Keratinocyte (primary cell): Measurements from ENCODE around the gene VAV2. TPM values are rescaled to one million over a fixed set of nuclear protein-coding genes. Genes with fewer than 3 reads are reported as not detected.

Source experiments
- DNase-seq: peaks from one replicate; pipeline ENCODE4 v3.0.0-alpha.2; 2011; ENCODE audit warnings: low read depth, missing footprints, low spot score
- FAIRE-seq: peaks from 2 replicates; lab custom pipeline; 2011; peaks lifted over from hg19 to GRCh38; lab: Jason Lieb, UNC
- H2AFZ ChIP-seq: 2 replicates; pipeline ENCODE4 v1.6.0; 2012; ENCODE audit warnings: low read length, control low read depth, inconsistent platforms; ENCODE audit not compliant: control insufficient read depth
- H3K27ac ChIP-seq: 2 replicates; pipeline ENCODE4 v1.5.1; 2011; ENCODE audit warnings: low read length; ENCODE audit not compliant: control insufficient read depth, insufficient read depth
- H3K27me3 ChIP-seq: 3 replicates; pipeline ENCODE4 v1.6.0; 2011; ENCODE audit warnings: low read length; ENCODE audit not compliant: control insufficient read depth, insufficient read depth; ENCODE audit errors: extremely low read depth
- H3K36me3 ChIP-seq, 2 experiments: 2 replicates in 1 of 2; 3 replicates in 1 of 2; pipeline ENCODE4 v1.5.1; 2011; ENCODE audit warnings: low read length in 2 of 2, mild to moderate bottlenecking in 1 of 2; ENCODE audit not compliant: control insufficient read depth in 2 of 2, insufficient read depth in 2 of 2; ENCODE audit errors: extremely low read depth in 1 of 2
- H3K4me1 ChIP-seq: 3 replicates; pipeline ENCODE4 v1.5.1; 2011; ENCODE audit warnings: low read length; ENCODE audit not compliant: control insufficient read depth, insufficient read depth; ENCODE audit errors: extremely low read depth
- H3K4me2 ChIP-seq: 3 replicates; pipeline ENCODE4 v1.6.0; 2011; ENCODE audit warnings: low read depth, low read length; ENCODE audit not compliant: control insufficient read depth, insufficient read depth; ENCODE audit errors: extremely low read depth
- H3K4me3 ChIP-seq, 3 experiments: fragments of 200-600 bp in 1 of 3; sonication (generic) in 1 of 3; 2 replicates in 2 of 3; 3 replicates in 1 of 3; pipeline ENCODE4 v1.5.1; 2011 to 2016; ENCODE audit warnings: low read length in 3 of 3, mild to moderate bottlenecking in 3 of 3, control low read depth in 2 of 3, inconsistent platforms in 1 of 3, low read depth in 1 of 3, mixed read lengths in 1 of 3, mixed run types in 1 of 3, moderate library complexity in 1 of 3; ENCODE audit not compliant: control insufficient read depth in 2 of 3, insufficient read depth in 2 of 3; ENCODE audit errors: extremely low read depth in 1 of 3
- H3K79me2 ChIP-seq: 2 replicates; pipeline ENCODE4 v1.6.0; 2012; ENCODE audit warnings: low read length; ENCODE audit not compliant: control insufficient read depth, insufficient read depth
- H3K9ac ChIP-seq: 3 replicates; pipeline ENCODE4 v1.6.0; 2011; ENCODE audit warnings: low read length; ENCODE audit not compliant: control insufficient read depth, insufficient read depth; ENCODE audit errors: extremely low read depth
- H3K9me1 ChIP-seq: 3 replicates; pipeline ENCODE4 v1.6.0; 2011; ENCODE audit warnings: low read length; ENCODE audit not compliant: control insufficient read depth, insufficient read depth; ENCODE audit errors: extremely low read depth
- H3K9me3 ChIP-seq: 2 replicates; pipeline ENCODE4 v1.5.1; 2012; ENCODE audit warnings: low read depth, low read length; ENCODE audit not compliant: control insufficient read depth
- H4K20me1 ChIP-seq: 3 replicates; pipeline ENCODE4 v1.6.0; 2011; ENCODE audit warnings: low read length; ENCODE audit not compliant: control insufficient read depth, insufficient read depth; ENCODE audit errors: extremely low read depth
- EZH2 ChIP-seq: IDR thresholded peaks from one replicate; pipeline ENCODE4 v1.6.1; 2012; ENCODE audit warnings: inconsistent platforms, mild to moderate bottlenecking, low read length, moderate library complexity
- dilution Hi-C: fragments of 300-500 bp; cut with MboI; formaldehyde crosslinking; loops from one replicate; pipeline ENCODE4 v1.7.0; 2020; ENCODE audit warnings: low sequenced_read_pairs; ENCODE audit not compliant: extremely low pct_ligation_motif_present
- polyA plus RNA-seq, 5 experiments: library from polyadenylated mRNA; depleted of rRNA in 3 of 5; stranded (reverse) in 3 of 5; stranded (forward) in 1 of 5; unstranded in 1 of 5; fragments of >200 nt; gene quantifications; 1 replicate in 1 of 5; 2 replicates in 3 of 5; 3 replicates in 1 of 5; pipeline versions ENCODE4 v1.2.1 to v1.2.3, GENCODE V29; 2011 to 2012; ENCODE audit warnings: missing spikeins in 2 of 5, low read depth in 1 of 5, low replicate concordance in 1 of 5
- TF ChIP-seq, protein P1 (sequence below), 3 experiments: IDR thresholded peaks in 1 of 3; conservative IDR thresholded peaks in 1 of 3; optimal IDR thresholded peaks in 1 of 3; 2 replicates in 2 of 3; 3 replicates in 1 of 3; pipeline versions ENCODE3 to v1.5.1; 2011; ENCODE audit warnings: low read length in 3 of 3, mild to moderate bottlenecking in 3 of 3, moderate library complexity in 2 of 3, control low read depth in 1 of 3, inconsistent platforms in 1 of 3; ENCODE audit not compliant: insufficient read depth in 2 of 3; ENCODE audit errors: extremely low read depth in 1 of 3

VAV2 gene
- polyA plus RNA-seq, 1 donor (not counting 4 experiments of a cell fraction or from before 2014, with no cell fraction given) = 16.4 TPM

DNA sequence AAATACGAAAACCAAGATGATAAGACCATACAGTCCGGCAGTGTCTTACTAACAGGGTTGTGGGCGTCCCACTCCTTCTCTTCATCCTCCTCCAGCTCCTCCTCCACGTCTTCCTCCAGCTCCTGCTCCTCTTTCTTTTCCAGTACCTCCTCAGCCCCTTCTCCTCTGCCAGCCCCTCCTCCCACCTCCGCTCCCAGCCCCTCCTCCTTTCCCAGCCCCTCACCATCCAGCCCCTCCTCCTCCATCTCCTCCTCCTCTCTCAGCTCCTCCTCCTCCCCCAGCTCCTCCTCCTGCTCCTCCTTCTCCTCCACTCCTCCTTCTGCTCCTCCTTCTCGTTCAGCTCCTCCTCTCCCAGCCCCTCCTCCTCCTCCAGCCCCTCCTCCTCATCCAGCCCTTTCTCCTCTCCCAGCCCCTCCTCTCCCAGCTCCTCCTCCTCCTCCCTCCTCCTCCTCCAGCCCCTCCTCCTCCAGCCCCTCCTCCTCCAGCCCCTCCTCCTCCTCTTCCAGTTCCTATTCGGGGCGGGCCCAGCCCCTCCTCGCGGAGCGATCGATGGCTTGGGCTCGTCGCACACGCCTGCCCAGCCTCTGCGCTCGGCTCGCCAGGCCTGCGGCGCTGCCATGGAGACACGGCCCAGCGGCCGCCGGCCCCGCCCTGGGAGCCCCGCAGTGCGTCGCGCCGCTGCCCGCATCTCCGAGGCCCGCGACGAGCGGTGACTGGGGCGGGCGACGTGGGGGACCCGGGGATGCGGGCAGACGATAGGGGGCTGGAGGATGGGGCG lies 32.9 kb upstream of the VAV2 start, which contains the start of gene BRD3OS:
TSS of gene BRD3OS (plus strand) at position 654 of the 778 bp plus-strand sequence. CDS start 1,267 bp downstream, outside the sequence.
- Histone ChIP-seq H3K4me1 (peaks cover 3% of the 10 kb centered on the region), H3K4me3 (peak within 1 kb of the TSS; percentile 61 to 67 (median 62)), H3K9ac (peak within 1 kb of the TSS; percentile 61), H3K4me2 (peak within 1 kb of the TSS; percentile 72), H3K27ac (no peak within 1 kb of the TSS), H4K20me1 (no peaks in the 10 kb centered on the region), H3K79me2 (no peaks in the 10 kb centered on the region), H3K36me3 (peaks cover 0 to 3% of the 10 kb centered on the region in 2 experiments), H3K9me3 (no peaks in the 10 kb centered on the region), H3K27me3 (no peaks in the 10 kb centered on the region), H3K9me1 (no peaks in the 10 kb centered on the region), H2AFZ (peak within 1 kb of the TSS; percentile 82)
- no peak for TF ChIP-seq EZH2
- TF ChIP-seq, protein P1, sequence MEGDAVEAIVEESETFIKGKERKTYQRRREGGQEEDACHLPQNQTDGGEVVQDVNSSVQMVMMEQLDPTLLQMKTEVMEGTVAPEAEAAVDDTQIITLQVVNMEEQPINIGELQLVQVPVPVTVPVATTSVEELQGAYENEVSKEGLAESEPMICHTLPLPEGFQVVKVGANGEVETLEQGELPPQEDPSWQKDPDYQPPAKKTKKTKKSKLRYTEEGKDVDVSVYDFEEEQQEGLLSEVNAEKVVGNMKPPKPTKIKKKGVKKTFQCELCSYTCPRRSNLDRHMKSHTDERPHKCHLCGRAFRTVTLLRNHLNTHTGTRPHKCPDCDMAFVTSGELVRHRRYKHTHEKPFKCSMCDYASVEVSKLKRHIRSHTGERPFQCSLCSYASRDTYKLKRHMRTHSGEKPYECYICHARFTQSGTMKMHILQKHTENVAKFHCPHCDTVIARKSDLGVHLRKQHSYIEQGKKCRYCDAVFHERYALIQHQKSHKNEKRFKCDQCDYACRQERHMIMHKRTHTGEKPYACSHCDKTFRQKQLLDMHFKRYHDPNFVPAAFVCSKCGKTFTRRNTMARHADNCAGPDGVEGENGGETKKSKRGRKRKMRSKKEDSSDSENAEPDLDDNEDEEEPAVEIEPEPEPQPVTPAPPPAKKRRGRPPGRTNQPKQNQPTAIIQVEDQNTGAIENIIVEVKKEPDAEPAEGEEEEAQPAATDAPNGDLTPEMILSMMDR (optimal IDR thresholded peaks at IDR 0.05 in 1 of 3, IDR thresholded peaks at IDR 0.05 in 1 of 3, conservative IDR thresholded peaks at IDR 0.05 in 1 of 3; ENCODE audit: extremely low read depth in 1 of 3, insufficient read depth in 2 of 3, low read length in 3 of 3) = no peak
- FAIRE-seq (peak; percentile 86), DNase-seq (peak; percentile 99)
- dilution Hi-C loops = no loop called here

DNA sequence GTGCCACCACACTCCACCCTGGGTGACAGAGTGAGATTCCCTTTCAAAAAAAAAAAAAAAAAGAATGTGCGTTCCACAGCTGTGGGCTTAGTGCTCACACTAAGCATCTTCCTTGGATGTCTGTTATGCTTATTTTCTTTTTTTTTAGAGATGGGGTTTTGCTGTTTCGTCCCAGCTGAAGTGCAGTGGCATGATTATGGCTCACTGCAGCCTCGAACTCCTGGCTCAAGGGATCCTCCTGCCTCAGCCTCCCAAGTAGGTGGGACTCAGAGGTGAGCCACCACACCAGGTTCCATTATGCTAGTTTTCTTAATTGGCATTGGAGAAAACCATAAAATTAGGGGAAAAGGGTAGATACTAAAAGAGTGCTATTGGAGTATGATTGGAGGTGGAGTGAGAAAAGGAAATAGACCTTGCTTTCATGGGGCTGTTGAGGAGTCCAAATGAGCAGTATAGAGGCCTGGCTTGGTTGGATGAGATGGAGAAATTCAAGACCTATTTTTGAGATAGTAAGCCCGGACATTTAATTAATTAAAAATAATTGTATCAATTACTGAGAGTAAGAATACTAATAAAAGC lies 32.2 kb upstream of the VAV2 start:
- H3K27me3 ChIP-seq = no peaks in the 10 kb centered on the region
- H3K9me1 ChIP-seq = no peaks in the 10 kb centered on the region
- no peak overlapping the region for H3K9ac ChIP-seq
- FAIRE-seq = no peak
- TF ChIP-seq, protein P1 (optimal IDR thresholded peaks at IDR 0.05 in 1 of 3, IDR thresholded peaks at IDR 0.05 in 1 of 3, conservative IDR thresholded peaks at IDR 0.05 in 1 of 3; ENCODE audit: extremely low read depth in 1 of 3, insufficient read depth in 2 of 3, low read length in 3 of 3) = no peak
- TF ChIP-seq EZH2 = no peak
- H3K27ac ChIP-seq = no peak overlapping the region
- H3K4me2 ChIP-seq = peak overlapping the region; percentile 62
- peaks cover 3% of the 10 kb centered on the region for H3K4me1 ChIP-seq
- H4K20me1 ChIP-seq = no peaks in the 10 kb centered on the region
- no peaks in the 10 kb centered on the region for H3K9me3 ChIP-seq
- no peak for DNase-seq
- H3K4me3 ChIP-seq = peak overlapping the region in 2 of 3 experiments; percentile 19 to 61
- H3K36me3 ChIP-seq = peaks cover 0 to 3% of the 10 kb centered on the region in 2 experiments
- no peaks in the 10 kb centered on the region for H3K79me2 ChIP-seq
- dilution Hi-C loops = no loop called here
- H2AFZ ChIP-seq = peak overlapping the region; percentile 82
